Measurements from ENCODE around the gene ZCCHC14. TPM values are rescaled to one million over a fixed set of nuclear protein-coding genes. Genes with fewer than 3 reads are reported as not detected.
A peak's percentile ranks its signal among the peaks of the same experiment; 100 is the strongest.

The ZCCHC14 gene
- total and polyA plus RNA-seq, 10 of the 15 experiments (the other 5 are each of a cell fraction or from before 2014, with no cell fraction given): 0.02 to 0.26 (median 0.05) TPM; not detected in 3

DNA sequence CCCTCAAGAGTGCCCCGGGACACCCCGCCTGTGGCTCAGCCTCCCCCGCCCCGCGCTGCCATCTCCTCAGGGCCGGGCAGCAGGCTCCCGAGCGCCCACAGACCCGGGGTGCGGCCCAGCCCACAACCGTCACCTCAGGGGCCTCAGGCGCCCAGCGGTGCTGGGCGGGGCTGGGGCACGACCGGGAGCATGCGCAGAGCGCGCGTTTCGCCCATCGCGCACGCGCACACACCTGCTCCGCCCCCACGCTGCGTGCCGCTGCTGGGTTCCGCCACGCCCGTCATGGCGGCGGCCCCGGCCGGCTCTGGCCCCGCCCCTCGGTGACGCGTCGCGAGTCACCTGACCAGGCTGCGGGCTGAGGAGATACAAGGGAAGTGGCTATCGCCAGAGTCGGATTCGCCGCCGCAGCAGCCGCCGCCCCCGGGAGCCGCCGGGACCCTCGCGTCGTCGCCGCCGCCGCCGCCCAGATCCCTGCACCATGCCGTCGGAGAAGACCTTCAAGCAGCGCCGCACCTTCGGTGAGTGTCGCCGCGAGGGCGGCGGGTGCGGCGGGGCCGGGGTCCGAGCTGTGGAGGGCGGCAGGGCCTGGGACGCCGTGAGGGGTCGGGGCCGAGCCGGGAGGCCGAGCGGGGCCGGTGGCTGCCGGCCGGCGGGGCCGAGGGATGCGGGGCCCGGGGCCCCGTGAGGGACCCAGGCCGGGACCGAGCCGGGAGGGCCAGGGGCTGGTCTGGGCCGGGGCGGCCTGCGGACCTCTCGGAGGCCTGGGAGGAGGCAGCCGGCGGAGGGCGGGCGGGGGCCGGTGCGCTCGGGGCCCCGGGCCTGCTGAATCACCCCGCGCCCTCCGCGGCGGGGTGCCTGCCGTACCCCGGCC is 100.6 kb downstream of the ZCCHC14 start, which contains the start of gene MAP1LC3B (continued):
- TF ChIP-seq PBX3 (IDR thresholded peaks at IDR 0.05; ENCODE audit: insufficient replicate concordance, low read depth, low read length) (peak; percentile 64), SP1 (IDR thresholded peaks at IDR 0.05; ENCODE audit: low read depth, low read length) (peak; percentile 93), TBL1XR1 (IDR thresholded peaks at IDR 0.05; ENCODE audit: low read depth, low read length) (no peak), ATF7 (IDR thresholded peaks at IDR 0.05; ENCODE audit: low read depth) (no peak), WRNIP1 (IDR thresholded peaks at IDR 0.05; ENCODE audit: borderline replicate concordance, low read depth, low read length) (no peak), SIX5 (IDR thresholded peaks at IDR 0.05; ENCODE audit: low read depth, low read length, severe bottlenecking) (peak; percentile 87), TARDBP (IDR thresholded peaks at IDR 0.05; ENCODE audit: borderline replicate concordance) (peak; percentile 87), HDAC2 (IDR thresholded peaks at IDR 0.05) (no peak), NRF1 (conservative IDR thresholded peaks at IDR 0.05; ENCODE audit: low read depth, low read length) (peak; percentile 98), MTA2 (IDR thresholded peaks at IDR 0.05; ENCODE audit: low read depth) (no peak), RAD51 (IDR thresholded peaks at IDR 0.05) (peak; percentile 61), SMAD5 (IDR thresholded peaks at IDR 0.05; ENCODE audit: low read depth) (peak; percentile 53; the same call in 1 of the 2 replicates), HCFC1 (IDR thresholded peaks at IDR 0.05; ENCODE audit: low read length) (peak; percentile 97), RUNX3 (IDR thresholded peaks at IDR 0.05; ENCODE audit: low read length) (peak; percentile 71), EZH2 (IDR thresholded peaks at IDR 0.05; ENCODE audit: borderline replicate concordance, control insufficient read depth, low read depth, low read length) (no peak), SUZ12 (IDR thresholded peaks at IDR 0.05; ENCODE audit: unreplicated experiment) (no peak)
- TF ChIP-seq, protein P1, sequence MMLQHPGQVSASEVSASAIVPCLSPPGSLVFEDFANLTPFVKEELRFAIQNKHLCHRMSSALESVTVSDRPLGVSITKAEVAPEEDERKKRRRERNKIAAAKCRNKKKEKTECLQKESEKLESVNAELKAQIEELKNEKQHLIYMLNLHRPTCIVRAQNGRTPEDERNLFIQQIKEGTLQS (IDR thresholded peaks at IDR 0.05; ENCODE audit: borderline replicate concordance, extremely low read depth, low read depth, low read length): peak; percentile 71; the same call in 1 of the 2 replicates
- TF ChIP-seq, protein P2, sequence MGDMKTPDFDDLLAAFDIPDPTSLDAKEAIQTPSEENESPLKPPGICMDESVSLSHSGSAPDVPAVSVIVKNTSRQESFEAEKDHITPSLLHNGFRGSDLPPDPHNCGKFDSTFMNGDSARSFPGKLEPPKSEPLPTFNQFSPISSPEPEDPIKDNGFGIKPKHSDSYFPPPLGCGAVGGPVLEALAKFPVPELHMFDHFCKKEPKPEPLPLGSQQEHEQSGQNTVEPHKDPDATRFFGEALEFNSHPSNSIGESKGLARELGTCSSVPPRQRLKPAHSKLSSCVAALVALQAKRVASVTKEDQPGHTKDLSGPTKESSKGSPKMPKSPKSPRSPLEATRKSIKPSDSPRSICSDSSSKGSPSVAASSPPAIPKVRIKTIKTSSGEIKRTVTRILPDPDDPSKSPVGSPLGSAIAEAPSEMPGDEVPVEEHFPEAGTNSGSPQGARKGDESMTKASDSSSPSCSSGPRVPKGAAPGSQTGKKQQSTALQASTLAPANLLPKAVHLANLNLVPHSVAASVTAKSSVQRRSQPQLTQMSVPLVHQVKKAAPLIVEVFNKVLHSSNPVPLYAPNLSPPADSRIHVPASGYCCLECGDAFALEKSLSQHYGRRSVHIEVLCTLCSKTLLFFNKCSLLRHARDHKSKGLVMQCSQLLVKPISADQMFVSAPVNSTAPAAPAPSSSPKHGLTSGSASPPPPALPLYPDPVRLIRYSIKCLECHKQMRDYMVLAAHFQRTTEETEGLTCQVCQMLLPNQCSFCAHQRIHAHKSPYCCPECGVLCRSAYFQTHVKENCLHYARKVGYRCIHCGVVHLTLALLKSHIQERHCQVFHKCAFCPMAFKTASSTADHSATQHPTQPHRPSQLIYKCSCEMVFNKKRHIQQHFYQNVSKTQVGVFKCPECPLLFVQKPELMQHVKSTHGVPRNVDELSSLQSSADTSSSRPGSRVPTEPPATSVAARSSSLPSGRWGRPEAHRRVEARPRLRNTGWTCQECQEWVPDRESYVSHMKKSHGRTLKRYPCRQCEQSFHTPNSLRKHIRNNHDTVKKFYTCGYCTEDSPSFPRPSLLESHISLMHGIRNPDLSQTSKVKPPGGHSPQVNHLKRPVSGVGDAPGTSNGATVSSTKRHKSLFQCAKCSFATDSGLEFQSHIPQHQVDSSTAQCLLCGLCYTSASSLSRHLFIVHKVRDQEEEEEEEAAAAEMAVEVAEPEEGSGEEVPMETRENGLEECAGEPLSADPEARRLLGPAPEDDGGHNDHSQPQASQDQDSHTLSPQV (IDR thresholded peaks at IDR 0.05): peak; percentile 100
